D721Med (cell line): Measurements from ENCODE around the gene GSTT2B.
A peak's percentile ranks its signal among the peaks of the same experiment; 100 is the strongest.

Experiments used
- DNase-seq: peaks from one replicate; pipeline ENCODE4 v3.0.0; 2011; ENCODE audit warnings: low spot score; ENCODE audit not compliant: insufficient read length
- FAIRE-seq: peaks from 2 replicates; lab custom pipeline; 2011; peaks lifted over from hg19 to GRCh38; lab: Jason Lieb, UNC
- CTCF ChIP-seq: IDR thresholded peaks from 2 replicates; pipeline ENCODE4 v1.5.1; 2012; ENCODE audit warnings: mild to moderate bottlenecking, control low read depth; ENCODE audit not compliant: insufficient read depth; ENCODE audit errors: missing control alignments

GSTT2B gene

GRCh38 chr22:23915290-23915689, 45.7 kb downstream of the GSTT2B start:
- no peak for TF ChIP-seq CTCF
- FAIRE-seq (no peak), DNase-seq (no peak)

GRCh38 chr22:23913661-23914353, 47.2 kb downstream of the GSTT2B start:
- FAIRE-seq: peak; percentile 21

GRCh38 chr22:23913306-23913660, 47.7 kb downstream of the GSTT2B start:
- DNase-seq (no peak), FAIRE-seq (no peak)
- no peak for TF ChIP-seq CTCF

More at GRCh38 chr22:23913661-23914353, 47.2 kb downstream of the GSTT2B start:
- no peak for TF ChIP-seq CTCF
- peak; percentile 97 for DNase-seq

GRCh38 chr22:23912293-23912903, 48.6 kb downstream of the GSTT2B start:
- DNase-seq: no peak
- no peak for TF ChIP-seq CTCF
- no peak for FAIRE-seq

GRCh38 chr22:23911318-23911980, 49.5 kb downstream of the GSTT2B start:
- FAIRE-seq (no peak), DNase-seq (no peak)
- no peak for TF ChIP-seq CTCF

GRCh38 chr22:23910496-23911190, 50.4 kb downstream of the GSTT2B start:
- FAIRE-seq (no peak), DNase-seq (no peak)
- no peak for TF ChIP-seq CTCF
